Endothelial cell of umbilical vein (primary cell): ENCODE measurements around the gene TUBB2A.

ENCODE experiments used
- EZH2 ChIP-seq: IDR thresholded peaks from 2 replicates; pipeline ENCODE4 v1.6.1; 2012; ENCODE audit warnings: borderline replicate concordance, low read depth, mild to moderate bottlenecking, moderate library complexity, low read length, inconsistent platforms; ENCODE audit not compliant: severe bottlenecking
- FOS ChIP-seq: IDR thresholded peaks from 2 replicates; pipeline ENCODE4 v1.6.1; 2011; ENCODE audit warnings: mild to moderate bottlenecking, low read length, moderate library complexity, borderline replicate concordance; ENCODE audit not compliant: insufficient read depth
- GATA2 ChIP-seq: IDR thresholded peaks from 2 replicates; pipeline ENCODE4 v1.7.0; 2011; ENCODE audit warnings: low read depth, mild to moderate bottlenecking, moderate library complexity, mixed read lengths, low read length; ENCODE audit not compliant: insufficient read length, insufficient read depth
- JUN ChIP-seq: IDR thresholded peaks from 2 replicates; pipeline ENCODE4 v1.6.1; 2011; ENCODE audit warnings: borderline replicate concordance, low read depth; ENCODE audit not compliant: insufficient read length, insufficient read depth
- POLR2A ChIP-seq: IDR thresholded peaks from 2 replicates; pipeline ENCODE4 v1.6.1; 2012; ENCODE audit warnings: low read depth, mild to moderate bottlenecking, control low read depth, low read length
- POLR2AphosphoS5 ChIP-seq: IDR thresholded peaks from 2 replicates; pipeline ENCODE4 v1.6.1; 2012; ENCODE audit warnings: low read depth, mild to moderate bottlenecking, control low read depth, low read length, moderate library complexity; ENCODE audit not compliant: insufficient read depth
- TF ChIP-seq, protein P1 (sequence below), 2 donors: IDR thresholded peaks; 1 replicate in 1 of 2; 2 replicates in 1 of 2; pipeline ENCODE4 v1.5.1; 2011; ENCODE audit warnings: low read length in 2 of 2, mild to moderate bottlenecking in 2 of 2, moderate library complexity in 2 of 2, control low read depth in 1 of 2, inconsistent platforms in 1 of 2, low read depth in 1 of 2; ENCODE audit not compliant: insufficient read depth in 1 of 2; ENCODE audit errors: extremely low read depth in 1 of 2

DNA sequence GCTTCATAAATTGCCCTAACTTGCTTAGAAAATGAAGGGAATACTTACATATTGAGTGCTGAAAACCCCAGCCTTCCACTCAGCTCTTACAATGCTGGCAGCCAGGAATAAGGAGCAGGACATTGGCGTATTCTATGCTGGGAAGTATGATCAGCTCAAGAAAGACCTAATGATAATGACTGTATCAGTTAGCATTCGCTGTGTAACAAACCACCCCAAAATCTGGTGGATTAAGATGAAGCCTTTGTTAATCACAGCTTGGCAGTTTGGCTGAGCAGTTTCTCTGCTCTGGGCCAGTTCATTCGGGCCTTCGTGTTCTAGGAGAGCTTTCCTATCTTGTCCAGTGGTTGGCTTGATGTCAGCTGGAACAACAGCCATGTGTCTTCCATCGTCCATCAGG lies 33.4 kb upstream of the TUBB2A start:
- TF ChIP-seq, protein P1, sequence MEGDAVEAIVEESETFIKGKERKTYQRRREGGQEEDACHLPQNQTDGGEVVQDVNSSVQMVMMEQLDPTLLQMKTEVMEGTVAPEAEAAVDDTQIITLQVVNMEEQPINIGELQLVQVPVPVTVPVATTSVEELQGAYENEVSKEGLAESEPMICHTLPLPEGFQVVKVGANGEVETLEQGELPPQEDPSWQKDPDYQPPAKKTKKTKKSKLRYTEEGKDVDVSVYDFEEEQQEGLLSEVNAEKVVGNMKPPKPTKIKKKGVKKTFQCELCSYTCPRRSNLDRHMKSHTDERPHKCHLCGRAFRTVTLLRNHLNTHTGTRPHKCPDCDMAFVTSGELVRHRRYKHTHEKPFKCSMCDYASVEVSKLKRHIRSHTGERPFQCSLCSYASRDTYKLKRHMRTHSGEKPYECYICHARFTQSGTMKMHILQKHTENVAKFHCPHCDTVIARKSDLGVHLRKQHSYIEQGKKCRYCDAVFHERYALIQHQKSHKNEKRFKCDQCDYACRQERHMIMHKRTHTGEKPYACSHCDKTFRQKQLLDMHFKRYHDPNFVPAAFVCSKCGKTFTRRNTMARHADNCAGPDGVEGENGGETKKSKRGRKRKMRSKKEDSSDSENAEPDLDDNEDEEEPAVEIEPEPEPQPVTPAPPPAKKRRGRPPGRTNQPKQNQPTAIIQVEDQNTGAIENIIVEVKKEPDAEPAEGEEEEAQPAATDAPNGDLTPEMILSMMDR (IDR thresholded peaks at IDR 0.05; ENCODE audit: extremely low read depth in 1 of 2, insufficient read depth in 1 of 2, low read depth in 1 of 2, low read length in 2 of 2): no peak
- no peak for TF ChIP-seq GATA2
- no peak for TF ChIP-seq EZH2
- no peak for TF ChIP-seq POLR2A
- TF ChIP-seq JUN: no peak
- no peak for TF ChIP-seq FOS
- no peak for TF ChIP-seq POLR2AphosphoS5
